Activated CD8-positive, alpha-beta T cell treated with anti-CD3 and anti-CD28 coated beads, Interleukin-2, amount 10 ng/mL, durations not matched to agents 7 days and 5 days (primary cell): ENCODE results near the gene UQCRC1. TPM values are rescaled to one million over a fixed set of nuclear protein-coding genes. Genes with fewer than 3 reads are reported as not detected.
A peak's percentile ranks its signal among the peaks of the same experiment; 100 is the strongest.

Experiments used
- ATAC-seq: fragments of 150-1000 bp; cut with Tn5 transposase; one replicate; pipeline ENCODE4 v1.10.0; 2021; ENCODE audit warnings: moderate library complexity
- CTCF ChIA-PET: fragments of 350-600 bp; sonication (Branson Sonifier 250); formaldehyde crosslinking; loops from one replicate; lab custom pipeline; 2021; ENCODE audit warnings: antibody characterized with exemption; lab: Charles Lee
- POLR2A ChIA-PET: fragments of 350-600 bp; sonication (Branson Sonifier 250); formaldehyde crosslinking; loops from one replicate; lab custom pipeline; 2021; ENCODE audit warnings: antibody characterized with exemption; lab: Charles Lee
- DNase-seq: peaks from one replicate; pipeline ENCODE4 v3.0.0-alpha.2; 2020
- H3K27ac Mint-ChIP-seq: one replicate; pipeline ENCODE4 v1.8.0; 2021; ENCODE audit warnings: mild to moderate bottlenecking, mixed read lengths
- H3K27me3 Mint-ChIP-seq: one replicate; pipeline ENCODE4 v1.8.0; 2021; ENCODE audit warnings: low read depth, mixed read lengths
- H3K36me3 Mint-ChIP-seq: one replicate; pipeline ENCODE4 v1.8.0; 2021; ENCODE audit warnings: low read depth, mixed read lengths
- H3K4me1 Mint-ChIP-seq: one replicate; pipeline ENCODE4 v1.8.0; 2021; ENCODE audit warnings: low read depth, mixed read lengths
- H3K4me3 Mint-ChIP-seq: one replicate; pipeline ENCODE4 v1.8.0; 2021; ENCODE audit warnings: mild to moderate bottlenecking, mixed read lengths
- H3K9me3 Mint-ChIP-seq: one replicate; pipeline ENCODE4 v1.8.0; 2022; ENCODE audit warnings: mixed read lengths; ENCODE audit not compliant: insufficient read depth
- total RNA-seq, 2 experiments: library from RNA; stranded (reverse); gene quantifications; one replicate each; pipeline ENCODE4 v1.2.3, GENCODE V29; 2021

The UQCRC1 gene
- total RNA-seq, 2 experiments from 2014 or later, result 196 to 202 TPM

DNA sequence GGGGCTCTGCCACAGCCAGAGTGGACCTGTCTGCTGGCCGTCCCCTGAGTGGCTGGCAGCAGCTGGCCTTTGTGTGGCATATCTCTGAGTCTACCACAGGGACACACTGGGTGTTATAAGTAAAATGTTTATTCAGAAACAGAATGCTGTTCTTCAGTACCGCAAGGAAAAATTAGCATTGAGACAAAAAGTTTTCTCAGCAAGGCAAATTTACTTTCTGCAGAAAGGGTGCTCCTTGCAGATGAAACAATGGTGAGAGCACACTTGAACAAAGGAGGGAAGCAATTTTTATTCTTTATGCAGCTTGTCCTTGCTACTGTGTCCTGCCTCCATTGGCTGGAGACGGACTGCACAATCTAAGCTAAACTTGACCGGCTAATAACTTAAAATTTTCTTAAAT lies 8.1 kb upstream of the UQCRC1 start:
- POLR2A ChIA-PET, result no interaction called here
- H3K36me3 Mint-ChIP-seq, result peaks cover 9% of the 10 kb centered on the region
- H3K27me3 Mint-ChIP-seq, result no peaks in the 10 kb centered on the region
- no peak for ATAC-seq
- no peak for DNase-seq
- CTCF ChIA-PET, result no interaction called here
- no peak overlapping the region for H3K4me3 Mint-ChIP-seq
- peaks cover 12% of the 10 kb centered on the region for H3K9me3 Mint-ChIP-seq
- peaks cover 7% of the 10 kb centered on the region for H3K4me1 Mint-ChIP-seq
- H3K27ac Mint-ChIP-seq, result no peak overlapping the region

DNA sequence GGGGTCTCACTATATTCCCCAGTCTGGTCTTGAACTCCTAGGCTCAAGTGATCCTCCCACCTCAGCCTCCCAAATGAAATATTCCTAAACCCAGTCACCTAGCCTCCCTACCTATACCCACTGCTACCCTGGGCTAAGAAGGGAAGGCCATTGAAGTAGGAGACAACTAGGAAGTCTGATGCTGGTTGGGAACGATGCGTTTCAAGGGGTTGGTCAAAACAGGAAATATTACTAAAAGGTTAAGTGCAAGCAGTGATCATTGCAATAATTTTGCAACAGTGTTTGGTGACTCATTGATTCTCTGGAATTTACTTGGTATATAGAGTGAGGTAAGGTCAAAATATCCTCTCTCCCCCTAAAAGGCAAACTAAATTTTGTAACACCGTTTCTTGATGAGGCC lies 4.6 kb upstream of the UQCRC1 start:
- peaks cover 11% of the 10 kb centered on the region for H3K4me1 Mint-ChIP-seq
- no peak for DNase-seq
- H3K27ac Mint-ChIP-seq, result no peak overlapping the region
- POLR2A ChIA-PET, result interaction anchor here (0.6 kb wide), 1 partner anchor 359 kb away, joined by 5 read pairs; no protein-coding TSS in a partner anchor
- no peaks in the 10 kb centered on the region for H3K27me3 Mint-ChIP-seq
- no peak overlapping the region for H3K4me3 Mint-ChIP-seq
- ATAC-seq, result no peak
- CTCF ChIA-PET, result interaction anchor here (1.2 to 1.6 kb wide), 2 partner anchors 10 to 213 kb away, joined by 3 to 5 read pairs; no protein-coding TSS in a partner anchor
- H3K9me3 Mint-ChIP-seq, result peaks cover 12% of the 10 kb centered on the region
- H3K36me3 Mint-ChIP-seq, result peaks cover 10% of the 10 kb centered on the region

DNA sequence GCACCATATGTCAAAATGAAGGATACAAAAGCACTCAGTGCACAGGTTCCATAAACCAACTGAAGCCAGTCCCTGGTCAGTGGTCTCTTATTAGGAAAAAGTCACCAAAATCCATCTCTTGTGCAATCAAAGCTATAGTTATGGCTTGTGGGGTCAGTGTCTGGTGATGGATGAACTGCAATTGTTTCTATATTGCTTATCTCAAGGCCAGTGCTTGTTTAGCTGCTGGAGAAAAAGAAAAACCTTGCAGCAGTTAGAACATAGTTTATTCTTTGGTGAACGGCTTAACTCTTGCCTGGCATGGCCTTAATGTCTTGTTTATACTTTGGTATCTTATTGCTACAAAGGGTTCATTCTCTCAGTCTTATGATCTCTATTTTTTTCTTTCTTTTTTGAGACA lies 2.9 kb upstream of the UQCRC1 start:
- H3K9me3 Mint-ChIP-seq, result peaks cover 6% of the 10 kb centered on the region
- ATAC-seq (no peak), DNase-seq (no peak)
- ChIA-PET CTCF (interaction anchor here (1.6 kb wide), 1 partner anchor 12 kb away, joined by 5 read pairs; no protein-coding TSS in a partner anchor), POLR2A (interaction anchor here (0.6 kb wide), 1 partner anchor 55 kb away, joined by 3 read pairs; no protein-coding TSS in a partner anchor)
- no peak overlapping the region for H3K4me3 Mint-ChIP-seq
- H3K27ac Mint-ChIP-seq, result no peak overlapping the region
- peaks cover 17% of the 10 kb centered on the region for H3K36me3 Mint-ChIP-seq
- H3K4me1 Mint-ChIP-seq, result peaks cover 21% of the 10 kb centered on the region
- H3K27me3 Mint-ChIP-seq, result no peaks in the 10 kb centered on the region

DNA sequence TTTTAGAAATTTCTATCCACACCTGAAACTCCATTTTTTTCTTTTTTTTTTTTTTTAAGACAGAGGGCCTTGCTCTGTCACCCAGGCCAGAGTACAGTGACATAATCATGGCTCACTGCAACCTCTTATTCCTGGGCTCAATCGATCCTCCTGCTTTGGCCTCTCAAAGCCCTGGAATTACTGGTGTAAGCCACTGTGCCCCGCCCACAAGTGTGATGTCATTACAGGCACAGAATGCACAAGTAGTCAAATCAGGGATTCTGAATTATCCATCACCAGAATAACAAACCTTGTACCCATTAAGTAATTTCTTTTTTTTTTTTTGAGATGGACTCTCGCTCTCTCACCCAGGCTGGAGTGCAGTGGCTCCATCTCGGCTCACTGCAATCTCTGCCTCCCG lies 1.9 kb downstream of the UQCRC1 start:
- H3K4me1 Mint-ChIP-seq, result peaks cover 14% of the 10 kb centered on the region
- POLR2A ChIA-PET, result no interaction called here

DNA sequence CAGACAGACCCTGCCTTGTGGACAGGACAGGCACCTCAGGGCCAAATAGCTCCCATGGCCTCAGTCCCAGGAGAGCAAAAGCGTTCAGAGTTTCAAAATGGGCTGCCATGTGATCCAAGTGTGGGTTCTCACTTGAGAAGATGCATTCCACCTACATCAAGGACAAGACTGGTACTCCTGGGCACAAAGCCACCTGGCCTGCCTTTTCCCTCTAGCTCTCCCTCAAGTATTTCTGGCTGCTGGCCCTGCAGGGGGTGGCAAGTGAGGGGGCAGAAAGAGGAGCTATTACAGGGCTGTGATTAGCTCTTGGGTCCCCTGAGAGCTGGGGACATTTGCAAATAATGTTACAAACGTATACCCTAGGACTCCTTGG lies 7.8 kb downstream of the UQCRC1 start:
- H3K27ac Mint-ChIP-seq, result no peak overlapping the region
- DNase-seq, result no peak
- no peaks in the 10 kb centered on the region for H3K27me3 Mint-ChIP-seq
- H3K4me3 Mint-ChIP-seq, result no peak overlapping the region
- peaks cover 61% of the 10 kb centered on the region for H3K36me3 Mint-ChIP-seq
- POLR2A ChIA-PET, result interaction anchor here (0.6 kb wide), 1 partner anchor 165 kb away, joined by 3 read pairs; no protein-coding TSS in a partner anchor
- no peaks in the 10 kb centered on the region for H3K4me1 Mint-ChIP-seq
- H3K9me3 Mint-ChIP-seq, result no peaks in the 10 kb centered on the region
- CTCF ChIA-PET, result interaction anchor here (1.9 to 2.0 kb wide), 2 partner anchors 9 to 33 kb away, joined by 5 to 6 read pairs; partner anchors contain the start of gene SLC26A6
- ATAC-seq, result no peak

More for the DNA sequence above, 1.9 kb downstream of the UQCRC1 start:
- no peak for DNase-seq
- ATAC-seq, result no peak
- Mint-ChIP-seq H3K27ac (no peak overlapping the region), H3K36me3 (peaks cover 45% of the 10 kb centered on the region), H3K4me3 (no peak overlapping the region), H3K27me3 (no peaks in the 10 kb centered on the region), H3K9me3 (no peaks in the 10 kb centered on the region)
- CTCF ChIA-PET, result interaction anchor here (1.3 kb wide), 1 partner anchor 171 kb away, joined by 3 read pairs; no protein-coding TSS in a partner anchor

DNA sequence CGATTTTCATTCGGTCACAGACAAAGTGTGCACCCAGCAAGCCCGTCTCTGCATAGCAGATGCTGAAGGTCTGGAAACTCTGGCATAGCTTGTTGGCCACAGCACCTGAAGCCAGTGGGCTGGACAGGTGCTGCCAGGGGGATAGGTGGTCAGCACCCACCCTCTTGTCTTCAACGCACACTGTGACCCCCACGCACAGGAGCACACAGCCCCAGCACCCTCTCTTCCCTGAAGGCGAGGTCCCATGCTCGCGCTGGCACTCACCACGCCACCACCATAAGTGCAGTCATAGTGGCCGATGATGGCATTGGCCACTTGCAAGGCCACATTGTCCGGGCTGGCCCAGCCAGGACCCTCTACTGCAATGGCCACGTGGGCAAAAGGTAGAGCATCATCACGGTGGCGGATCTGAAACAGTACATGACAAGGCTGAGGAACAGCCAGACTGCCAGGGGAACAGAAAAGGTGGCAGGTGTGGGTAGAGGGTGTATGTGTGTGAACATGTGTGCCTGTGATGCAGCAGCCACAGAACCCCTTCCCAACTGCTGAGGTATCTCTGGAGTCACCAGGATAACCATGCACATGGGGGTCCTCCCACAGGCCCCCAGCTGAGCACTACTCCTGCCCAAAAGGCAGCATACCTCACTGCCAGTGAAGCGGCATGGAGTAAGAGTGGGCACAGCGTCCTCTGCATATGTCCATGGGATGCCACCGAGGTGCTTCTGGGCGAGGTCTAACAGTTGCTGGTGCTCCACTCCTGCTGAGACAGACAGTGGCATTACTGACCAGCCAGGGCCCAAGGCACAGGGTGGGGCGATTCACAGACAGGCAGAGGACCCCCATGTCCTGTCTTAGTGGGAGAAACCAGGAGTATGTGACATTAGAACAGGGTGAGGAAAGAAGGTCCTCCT lies 8.5 kb downstream of the UQCRC1 start:
- no peaks in the 10 kb centered on the region for H3K9me3 Mint-ChIP-seq
- H3K27me3 Mint-ChIP-seq, result peaks cover 2% of the 10 kb centered on the region
- H3K36me3 Mint-ChIP-seq, result peaks cover 58% of the 10 kb centered on the region
- no peak overlapping the region for H3K4me3 Mint-ChIP-seq
- no peaks in the 10 kb centered on the region for H3K4me1 Mint-ChIP-seq
- CTCF ChIA-PET, result interaction anchor here (2.0 kb wide), 1 partner anchor 10 kb away, joined by 6 read pairs; no protein-coding TSS in a partner anchor
- ATAC-seq (no peak), DNase-seq (no peak)
- POLR2A ChIA-PET, result no interaction called here
- H3K27ac Mint-ChIP-seq, result no peak overlapping the region

DNA sequence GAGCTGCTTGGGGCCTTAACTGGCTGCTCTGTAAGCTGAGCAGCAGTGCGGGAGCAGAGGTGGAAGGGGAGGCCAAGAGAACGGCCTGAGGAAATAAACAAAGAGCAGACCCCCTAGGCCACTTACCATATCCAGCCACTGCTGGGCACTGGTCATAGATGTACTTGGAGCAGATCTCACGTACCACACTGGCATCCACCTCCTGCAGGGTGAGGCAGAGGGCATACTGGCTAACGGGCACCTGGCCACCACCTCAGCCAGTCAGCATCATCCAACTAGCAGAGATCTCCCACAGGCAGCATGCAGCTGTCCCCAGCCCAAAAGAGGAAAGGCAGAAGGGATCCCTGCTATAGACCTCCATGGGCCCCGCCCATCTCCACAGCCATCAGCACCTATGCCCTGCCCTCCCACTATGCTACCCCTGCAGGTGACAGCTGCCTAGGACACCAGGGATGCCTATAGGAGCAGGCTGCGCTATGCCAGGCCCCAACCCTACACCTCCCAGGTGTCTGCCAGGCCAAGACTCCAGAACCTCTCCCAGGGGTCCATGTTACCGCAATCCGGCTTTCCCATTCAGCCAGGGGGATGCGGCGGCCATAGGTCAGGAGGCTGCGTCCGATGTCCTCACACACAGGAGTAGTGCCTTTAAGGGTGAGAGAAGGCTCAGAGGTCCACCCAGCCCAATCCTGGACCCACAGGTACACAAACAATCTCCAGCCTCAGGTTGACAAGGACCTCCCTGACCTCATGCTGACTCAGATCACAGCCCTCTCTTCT lies 9.7 kb downstream of the UQCRC1 start:
- no peaks in the 10 kb centered on the region for H3K9me3 Mint-ChIP-seq
- H3K4me3 Mint-ChIP-seq, result no peak overlapping the region
- DNase-seq (no peak), ATAC-seq (no peak)
- CTCF ChIA-PET, result no interaction called here
- H3K27me3 Mint-ChIP-seq, result peaks cover 13% of the 10 kb centered on the region
- H3K4me1 Mint-ChIP-seq, result no peaks in the 10 kb centered on the region
- POLR2A ChIA-PET, result no interaction called here
- H3K27ac Mint-ChIP-seq, result no peak overlapping the region
- peaks cover 48% of the 10 kb centered on the region for H3K36me3 Mint-ChIP-seq

DNA sequence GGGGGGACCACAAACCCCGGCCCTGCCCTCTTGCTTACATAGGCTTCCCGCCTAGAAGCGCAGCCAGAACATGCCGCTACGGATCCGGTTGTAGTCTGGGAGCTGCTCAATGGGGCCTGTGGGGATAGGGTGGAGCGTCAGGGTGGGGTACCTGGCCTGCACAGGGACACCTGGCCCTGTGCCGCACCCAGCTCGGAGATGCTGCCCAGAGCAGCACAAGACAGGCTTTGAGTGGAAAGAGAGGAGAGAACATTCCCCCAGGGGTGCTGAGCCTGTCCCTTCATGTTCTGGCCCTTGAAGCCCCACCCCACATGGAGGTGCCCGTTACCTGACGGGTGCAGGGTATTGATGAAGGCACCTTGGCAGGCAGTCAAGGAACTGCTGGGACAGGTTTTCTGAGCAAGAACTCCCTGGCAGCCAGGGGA lies 10.4 kb downstream of the UQCRC1 start:
- POLR2A ChIA-PET, result no interaction called here
- CTCF ChIA-PET, result no interaction called here
- no peak overlapping the region for H3K27ac Mint-ChIP-seq
- no peaks in the 10 kb centered on the region for H3K9me3 Mint-ChIP-seq
- H3K36me3 Mint-ChIP-seq, result peaks cover 42% of the 10 kb centered on the region
- H3K4me1 Mint-ChIP-seq, result peaks cover 2% of the 10 kb centered on the region
- H3K4me3 Mint-ChIP-seq, result no peak overlapping the region
- ATAC-seq, result no peak
- no peak for DNase-seq
- H3K27me3 Mint-ChIP-seq, result peaks cover 18% of the 10 kb centered on the region

DNA sequence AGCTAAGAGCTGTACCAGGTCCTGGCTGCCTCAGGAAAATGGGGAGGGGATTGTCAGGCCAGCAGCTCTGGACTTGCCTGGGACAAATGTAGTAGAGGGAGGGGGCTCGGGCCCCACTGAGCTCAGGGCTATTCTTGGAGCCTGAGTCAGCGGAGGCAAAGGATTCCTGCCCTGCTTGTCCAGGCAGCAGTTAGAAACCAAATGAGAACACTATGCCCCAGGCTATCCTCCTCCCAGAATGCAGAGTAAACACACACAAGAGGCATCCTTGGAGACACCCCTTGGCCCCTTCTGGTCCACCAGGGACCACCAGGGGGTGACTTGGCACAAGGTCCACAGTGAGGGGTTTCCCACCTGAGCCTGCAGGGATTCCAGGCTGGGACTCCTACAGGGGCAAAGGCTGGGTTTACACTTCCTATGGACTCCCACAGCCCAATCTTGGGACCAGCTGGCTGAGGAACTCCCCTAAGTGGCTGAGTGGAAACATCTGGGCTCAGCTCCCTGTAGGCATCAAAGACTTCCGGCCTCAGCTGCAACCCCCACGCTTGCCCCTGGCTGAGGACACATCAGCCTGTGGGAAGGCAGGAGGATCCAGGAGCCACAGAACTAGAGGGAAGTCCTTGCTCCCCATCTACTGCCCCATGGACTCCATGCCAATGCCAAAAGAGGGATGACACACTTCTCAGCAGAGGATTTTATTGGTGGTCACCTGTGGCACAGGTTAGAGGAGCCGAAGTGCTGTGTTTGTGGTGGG lies 10.9 kb downstream of the UQCRC1 start:
- peaks cover 37% of the 10 kb centered on the region for H3K36me3 Mint-ChIP-seq
- no peak overlapping the region for H3K27ac Mint-ChIP-seq
- H3K4me3 Mint-ChIP-seq, result no peak overlapping the region
- ChIA-PET POLR2A (no interaction called here), CTCF (no interaction called here)
- peaks cover 2% of the 10 kb centered on the region for H3K4me1 Mint-ChIP-seq
- ATAC-seq (no peak), DNase-seq (no peak)
- H3K27me3 Mint-ChIP-seq, result peaks cover 20% of the 10 kb centered on the region
- no peaks in the 10 kb centered on the region for H3K9me3 Mint-ChIP-seq

DNA sequence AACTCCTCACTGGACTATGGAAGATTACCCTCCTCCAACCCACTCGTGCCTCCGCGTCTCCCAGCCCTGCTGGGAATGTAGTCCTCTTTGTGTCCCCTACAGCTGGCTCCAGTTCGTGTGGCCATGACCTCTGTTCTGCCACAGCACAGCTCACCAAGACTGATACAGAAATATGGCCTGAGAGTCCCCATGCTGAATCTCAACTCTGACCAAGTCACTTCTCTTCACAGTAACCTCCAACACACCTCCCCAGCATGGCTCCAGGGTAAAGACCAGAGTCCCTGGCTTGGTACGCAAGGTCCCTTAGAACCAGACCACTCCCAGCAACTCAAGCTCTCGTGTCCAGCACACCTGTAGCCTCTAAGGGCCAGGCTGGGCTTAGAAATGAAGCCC lies 12.0 kb downstream of the UQCRC1 start:
- H3K4me1 Mint-ChIP-seq, result peaks cover 2% of the 10 kb centered on the region
- peaks cover 29% of the 10 kb centered on the region for H3K36me3 Mint-ChIP-seq
- H3K4me3 Mint-ChIP-seq, result no peak overlapping the region
- CTCF ChIA-PET, result no interaction called here
- H3K27ac Mint-ChIP-seq, result peak overlapping the region; percentile 10
- ATAC-seq, result no peak
- POLR2A ChIA-PET, result no interaction called here
- H3K27me3 Mint-ChIP-seq, result peaks cover 20% of the 10 kb centered on the region
- DNase-seq, result no peak
- H3K9me3 Mint-ChIP-seq, result no peaks in the 10 kb centered on the region

DNA sequence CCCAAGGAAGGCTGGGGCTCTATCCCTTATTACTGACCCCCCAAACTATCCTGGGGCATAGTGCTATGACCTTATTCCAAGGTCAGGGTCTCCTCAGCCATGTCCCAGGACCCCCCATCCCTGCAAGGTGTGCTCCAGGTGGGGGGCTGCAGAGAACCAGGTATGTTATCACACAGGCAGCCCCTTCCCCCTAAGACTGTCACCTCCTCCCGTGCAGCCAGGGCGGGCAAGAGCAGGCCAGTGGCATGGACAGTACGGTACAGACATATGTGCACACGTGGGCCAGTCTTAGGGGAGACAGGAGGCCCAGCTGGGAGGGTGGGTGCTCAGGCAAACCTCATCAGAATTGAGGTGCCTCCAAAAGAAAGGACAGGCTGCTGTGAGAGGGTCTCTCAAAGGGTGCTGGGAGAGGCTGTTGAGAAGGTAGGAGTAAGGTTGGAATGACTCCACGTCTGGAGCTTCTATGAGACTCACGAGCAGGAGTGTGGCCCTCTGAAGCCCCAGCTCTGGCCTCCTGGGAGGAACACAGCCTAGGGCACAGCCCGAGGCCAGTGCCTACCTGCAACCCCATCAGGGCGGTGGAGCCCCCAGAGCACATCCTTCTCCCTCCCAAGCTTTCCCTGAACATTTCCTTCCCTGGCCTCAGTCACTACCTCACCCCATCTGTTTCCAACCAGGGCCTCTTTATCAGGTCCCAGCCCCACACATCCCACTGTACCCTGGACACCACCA lies 12.6 kb downstream of the UQCRC1 start:
- no peaks in the 10 kb centered on the region for H3K9me3 Mint-ChIP-seq
- CTCF ChIA-PET, result no interaction called here
- POLR2A ChIA-PET, result no interaction called here
- DNase-seq, result no peak
- peaks cover 2% of the 10 kb centered on the region for H3K4me1 Mint-ChIP-seq
- peaks cover 27% of the 10 kb centered on the region for H3K36me3 Mint-ChIP-seq
- no peak for ATAC-seq
- H3K4me3 Mint-ChIP-seq, result no peak overlapping the region
- peaks cover 20% of the 10 kb centered on the region for H3K27me3 Mint-ChIP-seq
- H3K27ac Mint-ChIP-seq, result peak overlapping the region; percentile 39
